22Rv1 (cell line): ENCODE data around the gene TMEM59L.

Experiments
- CTCF ChIP-seq: fragments of 450-650 bp; IDR thresholded peaks from 2 replicates; pipeline ENCODE4 v1.5.1; 2017; ENCODE audit warnings: mild to moderate bottlenecking
- ZFX ChIP-seq: fragments of 450-650 bp; IDR thresholded peaks from 2 replicates; pipeline ENCODE4 v1.6.1; 2017; ENCODE audit warnings: antibody characterized with exemption, borderline replicate concordance

DNA sequence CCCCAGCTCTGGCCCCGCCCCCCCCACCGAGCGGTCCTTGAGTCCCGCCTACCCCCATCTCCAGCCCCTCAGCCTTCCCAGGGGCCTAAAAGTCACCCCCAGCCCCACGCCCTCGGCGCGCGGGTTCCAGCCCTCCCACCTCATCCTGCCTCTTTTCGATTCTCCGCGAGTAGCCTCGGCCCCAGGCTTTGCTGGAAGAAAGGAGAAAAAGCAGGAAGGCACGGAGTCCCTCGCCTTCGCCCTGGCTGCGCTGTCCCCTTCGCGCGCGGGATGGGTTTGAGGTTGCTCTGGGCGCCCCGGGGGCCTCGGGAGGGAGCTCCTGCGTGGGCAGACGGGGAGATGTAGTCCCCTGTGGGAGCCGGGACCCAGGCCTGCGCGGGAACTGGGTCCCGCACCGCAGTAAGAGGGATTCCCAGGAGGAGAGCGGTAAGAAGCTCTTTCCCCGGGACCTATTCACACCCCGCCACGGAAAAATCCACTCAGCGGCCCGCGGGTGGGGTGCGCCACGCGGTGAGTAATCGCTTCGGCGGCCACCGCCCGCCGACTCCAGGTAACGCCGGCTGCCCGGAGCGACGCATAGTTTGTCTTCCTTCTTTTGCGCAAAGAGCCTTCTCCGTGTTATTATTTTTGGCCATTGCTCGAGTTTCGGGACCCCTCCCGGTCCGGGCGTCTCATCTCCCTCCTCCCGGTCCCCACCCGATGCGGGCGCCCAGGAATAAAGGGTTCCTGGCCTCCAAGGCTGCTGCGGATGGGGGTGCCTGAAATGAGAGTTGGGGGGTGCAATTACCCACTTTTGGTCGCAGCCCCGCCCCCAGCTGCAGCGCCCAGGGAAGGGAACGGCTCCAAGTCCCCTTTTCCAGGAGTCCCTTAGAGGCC, 5.2 kb upstream of the TMEM59L start:
- no peak for TF ChIP-seq CTCF
- no peak for TF ChIP-seq ZFX
